Liver (tissue), 9 donors: ENCODE data around the gene IQGAP2. TPM values are rescaled to one million over a fixed set of nuclear protein-coding genes. Genes with fewer than 3 reads are reported as not detected.

Source experiments
- DNase-seq: peaks from one replicate; pipeline ENCODE4 v3.0.0-alpha.2; 2017; ENCODE audit warnings: low spot score
- H3K27ac ChIP-seq, 2 donors: one replicate each; pipeline ENCODE4 v1.7.0; 2013; ENCODE audit warnings: inconsistent platforms in 2 of 2, low read length in 2 of 2, control low read depth in 1 of 2, low read depth in 1 of 2, mild to moderate bottlenecking in 1 of 2
- H3K27me3 ChIP-seq, 4 donors: one replicate each; pipeline versions ENCODE4 v1.6.1 to v1.7.0; 2013; ENCODE audit warnings: low read length in 3 of 4, inconsistent platforms in 1 of 4, mild to moderate bottlenecking in 1 of 4, moderate library complexity in 1 of 4; ENCODE audit not compliant: control insufficient read depth in 4 of 4, insufficient read depth in 4 of 4
- H3K36me3 ChIP-seq, 4 donors: one replicate each; pipeline versions ENCODE4 v1.6.1 to v1.7.0; 2013; ENCODE audit warnings: low read length in 3 of 4, mild to moderate bottlenecking in 3 of 4, low read depth in 1 of 4, moderate library complexity in 1 of 4; ENCODE audit not compliant: control insufficient read depth in 4 of 4, insufficient read depth in 3 of 4
- H3K4me1 ChIP-seq, 4 donors: one replicate each; pipeline versions ENCODE4 v1.6.1 to v1.7.0; 2013; ENCODE audit warnings: low read length in 3 of 4, mild to moderate bottlenecking in 3 of 4, moderate library complexity in 1 of 4; ENCODE audit not compliant: control insufficient read depth in 4 of 4, insufficient read depth in 4 of 4
- H3K4me3 ChIP-seq, 3 donors: one replicate each; pipeline versions ENCODE4 v1.6.1 to v1.7.0; 2013; ENCODE audit warnings: low read length in 3 of 3, control low read depth in 1 of 3, low read depth in 1 of 3, mild to moderate bottlenecking in 1 of 3
- H3K9ac ChIP-seq, 2 donors: one replicate each; pipeline ENCODE4 v1.7.0; 2013; ENCODE audit warnings: low read length in 2 of 2, mild to moderate bottlenecking in 2 of 2, moderate library complexity in 2 of 2, control low read depth in 1 of 2, low read depth in 1 of 2
- H3K9me3 ChIP-seq, 4 donors: one replicate each; pipeline versions ENCODE4 v1.6.1 to v1.7.0; 2013; ENCODE audit warnings: low read length in 3 of 4; ENCODE audit not compliant: control insufficient read depth in 4 of 4
- CTCF ChIP-seq: fragments of 150-350 bp; IDR thresholded peaks from 2 replicates; pipeline ENCODE4 v1.5.1; 2017; ENCODE audit warnings: improper control_type of control experiment, low read depth, low read length; ENCODE audit not compliant: missing input control
- EGR1 ChIP-seq, 2 donors: IDR thresholded peaks; 2 replicates each; pipeline ENCODE4 v1.6.1; 2016 to 2018; ENCODE audit warnings: antibody characterized with exemption in 2 of 2, low read depth in 2 of 2
- FOXA1 ChIP-seq: IDR thresholded peaks from 2 replicates; pipeline ENCODE4 v1.6.1; 2016; ENCODE audit warnings: antibody characterized with exemption
- GABPA ChIP-seq, 2 donors: IDR thresholded peaks in 1 of 2; conservative IDR thresholded peaks in 1 of 2; 2 replicates each; pipeline ENCODE4 v1.6.1; 2016; ENCODE audit warnings: antibody characterized with exemption in 2 of 2, mild to moderate bottlenecking in 1 of 2, moderate library complexity in 1 of 2
- HNF4G ChIP-seq: IDR thresholded peaks from 2 replicates; pipeline ENCODE4 v1.6.1; 2016; ENCODE audit warnings: antibody characterized with exemption
- JUND ChIP-seq, 2 donors: IDR thresholded peaks; 2 replicates each; pipeline ENCODE4 v1.6.1; 2016; ENCODE audit warnings: antibody characterized with exemption in 2 of 2
- MAX ChIP-seq: IDR thresholded peaks from 2 replicates; pipeline ENCODE4 v1.6.1; 2016; ENCODE audit warnings: antibody characterized with exemption
- NR2F2 ChIP-seq: IDR thresholded peaks from 2 replicates; pipeline ENCODE4 v1.6.1; 2016; ENCODE audit warnings: antibody characterized with exemption
- RAD21 ChIP-seq, 2 donors: IDR thresholded peaks; 2 replicates each; pipeline ENCODE4 v1.6.1; 2016; ENCODE audit warnings: antibody characterized with exemption in 2 of 2, mild to moderate bottlenecking in 2 of 2
- RXRA ChIP-seq, 2 donors: IDR thresholded peaks; 2 replicates each; pipeline ENCODE4 v1.6.1; 2017 to 2018; ENCODE audit warnings: antibody characterized with exemption in 2 of 2, mild to moderate bottlenecking in 1 of 2
- SP1 ChIP-seq: IDR thresholded peaks from 2 replicates; pipeline ENCODE4 v1.6.1; 2018; ENCODE audit warnings: antibody characterized with exemption, mild to moderate bottlenecking
- TAF1 ChIP-seq: conservative IDR thresholded peaks from 2 replicates; pipeline ENCODE4 v1.6.1; 2016; ENCODE audit warnings: antibody characterized with exemption, mild to moderate bottlenecking
- YY1 ChIP-seq: IDR thresholded peaks from 2 replicates; pipeline ENCODE4 v1.6.1; 2016; ENCODE audit warnings: antibody characterized with exemption, mild to moderate bottlenecking
- WGBS: extraction: QIAGEN DNeasy Blood & Tissue Kit; methylation state at CpG from one replicate; pipeline ENCODE4 v1.1.7; 2013; 5-methylcytosine and 5-hydroxymethylcytosine counted together
- polyA plus RNA-seq, 2 donors: library from polyadenylated mRNA; stranded (reverse) in 1 of 2; unstranded in 1 of 2; fragments of 200-250 nt in 1 of 2; fragments of >200 nt in 1 of 2; fragmentation: Nextera tagmentation in 1 of 2; extraction: Ambion mirVana in 1 of 2; gene quantifications; one replicate each; pipeline versions ENCODE4 v1.2.1 to v1.2.3, GENCODE V29; 2013 to 2015
- total RNA-seq, 2 donors: library from RNA; depleted of rRNA; stranded (reverse); fragments of >200 nt; gene quantifications; one replicate each; pipeline ENCODE4 v1.2.3, GENCODE V29; 2014
- TF ChIP-seq, protein P1 (sequence below): IDR thresholded peaks from 2 replicates; pipeline ENCODE4 v1.6.1; 2016; ENCODE audit warnings: antibody characterized with exemption
- TF ChIP-seq, protein P2 (sequence below): IDR thresholded peaks from 2 replicates; pipeline ENCODE4 v1.6.1; 2016; ENCODE audit warnings: antibody characterized with exemption, mild to moderate bottlenecking
- TF ChIP-seq, protein P3 (sequence below): IDR thresholded peaks from 2 replicates; pipeline ENCODE4 v1.6.1; 2016; ENCODE audit warnings: antibody characterized with exemption
- donor health status: healthy.
- donor health status: healthy.
- donor health status: healthy.
- donor health status: healthy.
- donor health status: healthy.

Gene IQGAP2
- total and polyA plus RNA-seq, 4 donors, result 41.5 to 205 (median 102) TPM

- Histone ChIP-seq H3K27ac (no peak overlapping the region), H3K27me3 (no peaks in the 10 kb centered on the region), H3K4me1 (no peaks in the 10 kb centered on the region), H3K9ac (no peak overlapping the region), H3K4me3 (no peak overlapping the region), H3K36me3 (no peaks in the 10 kb centered on the region), H3K9me3 (no peaks in the 10 kb centered on the region)
- DNase-seq, result no peak
- no peak for TF ChIP-seq EGR1 (IDR thresholded peaks at IDR 0.05; ENCODE audit: low read depth in 2 of 2)
- no peak for TF ChIP-seq NR2F2
- TF ChIP-seq, protein P1, sequence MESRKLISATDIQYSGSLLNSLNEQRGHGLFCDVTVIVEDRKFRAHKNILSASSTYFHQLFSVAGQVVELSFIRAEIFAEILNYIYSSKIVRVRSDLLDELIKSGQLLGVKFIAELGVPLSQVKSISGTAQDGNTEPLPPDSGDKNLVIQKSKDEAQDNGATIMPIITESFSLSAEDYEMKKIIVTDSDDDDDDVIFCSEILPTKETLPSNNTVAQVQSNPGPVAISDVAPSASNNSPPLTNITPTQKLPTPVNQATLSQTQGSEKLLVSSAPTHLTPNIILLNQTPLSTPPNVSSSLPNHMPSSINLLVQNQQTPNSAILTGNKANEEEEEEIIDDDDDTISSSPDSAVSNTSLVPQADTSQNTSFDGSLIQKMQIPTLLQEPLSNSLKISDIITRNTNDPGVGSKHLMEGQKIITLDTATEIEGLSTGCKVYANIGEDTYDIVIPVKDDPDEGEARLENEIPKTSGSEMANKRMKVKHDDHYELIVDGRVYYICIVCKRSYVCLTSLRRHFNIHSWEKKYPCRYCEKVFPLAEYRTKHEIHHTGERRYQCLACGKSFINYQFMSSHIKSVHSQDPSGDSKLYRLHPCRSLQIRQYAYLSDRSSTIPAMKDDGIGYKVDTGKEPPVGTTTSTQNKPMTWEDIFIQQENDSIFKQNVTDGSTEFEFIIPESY, result no peak
- TF ChIP-seq GABPA (IDR thresholded peaks at IDR 0.05 in 1 of 2, conservative IDR thresholded peaks at IDR 0.05 in 1 of 2), result no peak
- no peak for TF ChIP-seq RAD21 (IDR thresholded peaks at IDR 0.05)
- TF ChIP-seq, protein P2, sequence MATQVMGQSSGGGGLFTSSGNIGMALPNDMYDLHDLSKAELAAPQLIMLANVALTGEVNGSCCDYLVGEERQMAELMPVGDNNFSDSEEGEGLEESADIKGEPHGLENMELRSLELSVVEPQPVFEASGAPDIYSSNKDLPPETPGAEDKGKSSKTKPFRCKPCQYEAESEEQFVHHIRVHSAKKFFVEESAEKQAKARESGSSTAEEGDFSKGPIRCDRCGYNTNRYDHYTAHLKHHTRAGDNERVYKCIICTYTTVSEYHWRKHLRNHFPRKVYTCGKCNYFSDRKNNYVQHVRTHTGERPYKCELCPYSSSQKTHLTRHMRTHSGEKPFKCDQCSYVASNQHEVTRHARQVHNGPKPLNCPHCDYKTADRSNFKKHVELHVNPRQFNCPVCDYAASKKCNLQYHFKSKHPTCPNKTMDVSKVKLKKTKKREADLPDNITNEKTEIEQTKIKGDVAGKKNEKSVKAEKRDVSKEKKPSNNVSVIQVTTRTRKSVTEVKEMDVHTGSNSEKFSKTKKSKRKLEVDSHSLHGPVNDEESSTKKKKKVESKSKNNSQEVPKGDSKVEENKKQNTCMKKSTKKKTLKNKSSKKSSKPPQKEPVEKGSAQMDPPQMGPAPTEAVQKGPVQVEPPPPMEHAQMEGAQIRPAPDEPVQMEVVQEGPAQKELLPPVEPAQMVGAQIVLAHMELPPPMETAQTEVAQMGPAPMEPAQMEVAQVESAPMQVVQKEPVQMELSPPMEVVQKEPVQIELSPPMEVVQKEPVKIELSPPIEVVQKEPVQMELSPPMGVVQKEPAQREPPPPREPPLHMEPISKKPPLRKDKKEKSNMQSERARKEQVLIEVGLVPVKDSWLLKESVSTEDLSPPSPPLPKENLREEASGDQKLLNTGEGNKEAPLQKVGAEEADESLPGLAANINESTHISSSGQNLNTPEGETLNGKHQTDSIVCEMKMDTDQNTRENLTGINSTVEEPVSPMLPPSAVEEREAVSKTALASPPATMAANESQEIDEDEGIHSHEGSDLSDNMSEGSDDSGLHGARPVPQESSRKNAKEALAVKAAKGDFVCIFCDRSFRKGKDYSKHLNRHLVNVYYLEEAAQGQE, result no peak
- no peak for TF ChIP-seq SP1
- TF ChIP-seq, protein P3, sequence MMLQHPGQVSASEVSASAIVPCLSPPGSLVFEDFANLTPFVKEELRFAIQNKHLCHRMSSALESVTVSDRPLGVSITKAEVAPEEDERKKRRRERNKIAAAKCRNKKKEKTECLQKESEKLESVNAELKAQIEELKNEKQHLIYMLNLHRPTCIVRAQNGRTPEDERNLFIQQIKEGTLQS, result no peak
- no peak for TF ChIP-seq TAF1
- WGBS, result 95% methylated on average over 6 of the region's 6 CpGs
These were observed 24.7 kb upstream of the IQGAP2 start for GRCh38 chr5:76378355-76378754.

DNA sequence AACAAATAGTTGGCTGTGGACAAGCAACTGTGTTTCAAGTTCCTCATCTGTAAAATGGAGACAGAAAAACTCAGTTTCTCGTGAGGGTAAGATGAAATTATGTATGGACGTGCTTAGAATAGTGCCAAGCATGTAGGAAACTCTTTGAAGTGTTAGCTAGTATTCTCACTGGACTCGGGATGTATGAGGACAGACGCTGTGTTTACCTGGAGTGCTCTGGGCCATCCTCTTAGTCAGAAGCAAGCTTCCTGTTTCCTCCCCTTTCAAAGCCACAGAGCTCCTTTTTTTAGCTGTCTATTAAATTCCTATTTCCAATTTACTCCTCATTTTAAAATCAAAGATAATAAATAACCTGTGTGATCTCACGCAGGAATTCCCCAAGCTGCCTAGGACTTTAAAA, 23.8 kb upstream of the IQGAP2 start:
- no peak for DNase-seq
- Histone ChIP-seq H3K27me3 (no peaks in the 10 kb centered on the region), H3K27ac (no peak overlapping the region), H3K9me3 (no peaks in the 10 kb centered on the region), H3K9ac (no peak overlapping the region), H3K36me3 (no peaks in the 10 kb centered on the region), H3K4me3 (no peak overlapping the region), H3K4me1 (peaks cover 3 to 7% (median 6%) of the 10 kb centered on the region in 4 donors)
- TF ChIP-seq SP1 (no peak), FOXA1 (no peak), JUND (IDR thresholded peaks at IDR 0.05) (no peak)
- 74% methylated on average over 5 of the region's 5 CpGs for WGBS

DNA sequence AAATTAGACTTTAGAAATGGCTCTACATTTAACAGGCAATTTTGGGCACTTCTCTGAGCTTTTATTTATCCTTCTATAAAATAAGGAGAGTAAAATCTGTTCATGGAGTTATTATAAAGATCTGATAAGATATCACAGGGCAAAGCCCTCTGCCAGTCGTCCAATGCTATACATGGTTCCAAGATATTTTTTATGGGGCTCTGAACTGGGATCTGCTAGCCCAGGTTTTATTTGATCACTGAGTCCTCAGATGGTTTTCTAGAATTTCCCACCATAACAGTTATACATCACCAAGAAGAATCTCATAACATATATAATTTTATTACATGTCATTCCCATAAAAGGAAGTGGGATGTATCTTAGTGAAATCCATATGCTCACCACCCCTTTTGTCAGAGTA, 23.2 kb upstream of the IQGAP2 start:
- peaks cover 4 to 10% (median 10%) of the 10 kb centered on the region in 4 donors for H3K4me1 ChIP-seq
- WGBS, result 71% methylated on average over 1 of the region's 1 CpG
- no peak overlapping the region for H3K9ac ChIP-seq
- TF ChIP-seq SP1 (no peak), YY1 (no peak), GABPA (IDR thresholded peaks at IDR 0.05 in 1 of 2, conservative IDR thresholded peaks at IDR 0.05 in 1 of 2) (no peak), HNF4G (no peak), MAX (no peak), RXRA (IDR thresholded peaks at IDR 0.05) (no peak), JUND (IDR thresholded peaks at IDR 0.05) (no peak), CTCF (no peak), FOXA1 (no peak), TAF1 (no peak), RAD21 (IDR thresholded peaks at IDR 0.05) (no peak), EGR1 (IDR thresholded peaks at IDR 0.05; ENCODE audit: low read depth in 2 of 2) (no peak)
- TF ChIP-seq, protein P3, result no peak
- TF ChIP-seq, protein P1, result no peak
- no peak for DNase-seq
- no peak overlapping the region for H3K27ac ChIP-seq
- H3K9me3 ChIP-seq, result no peaks in the 10 kb centered on the region
- no peaks in the 10 kb centered on the region for H3K36me3 ChIP-seq
- H3K4me3 ChIP-seq, result no peak overlapping the region
- H3K27me3 ChIP-seq, result no peaks in the 10 kb centered on the region
